Stimulated activated CD4-positive, alpha-beta T cell treated with anti-CD3 and anti-CD28 coated beads, Interleukin-2, amount 100 ng/mL, for 48 hours (primary cell): ENCODE measurements around the gene UBQLN4.
"Not testable (repeated sequence)": the region's sequence is repeated elsewhere in the genome, so short reads cannot be mapped to it uniquely, and the experiment has no call there.

ENCODE experiments used
- DNase-seq, 2 donors: peaks; one replicate each; pipeline ENCODE4 v3.0.0-alpha.2; 2020

UBQLN4 gene

DNA sequence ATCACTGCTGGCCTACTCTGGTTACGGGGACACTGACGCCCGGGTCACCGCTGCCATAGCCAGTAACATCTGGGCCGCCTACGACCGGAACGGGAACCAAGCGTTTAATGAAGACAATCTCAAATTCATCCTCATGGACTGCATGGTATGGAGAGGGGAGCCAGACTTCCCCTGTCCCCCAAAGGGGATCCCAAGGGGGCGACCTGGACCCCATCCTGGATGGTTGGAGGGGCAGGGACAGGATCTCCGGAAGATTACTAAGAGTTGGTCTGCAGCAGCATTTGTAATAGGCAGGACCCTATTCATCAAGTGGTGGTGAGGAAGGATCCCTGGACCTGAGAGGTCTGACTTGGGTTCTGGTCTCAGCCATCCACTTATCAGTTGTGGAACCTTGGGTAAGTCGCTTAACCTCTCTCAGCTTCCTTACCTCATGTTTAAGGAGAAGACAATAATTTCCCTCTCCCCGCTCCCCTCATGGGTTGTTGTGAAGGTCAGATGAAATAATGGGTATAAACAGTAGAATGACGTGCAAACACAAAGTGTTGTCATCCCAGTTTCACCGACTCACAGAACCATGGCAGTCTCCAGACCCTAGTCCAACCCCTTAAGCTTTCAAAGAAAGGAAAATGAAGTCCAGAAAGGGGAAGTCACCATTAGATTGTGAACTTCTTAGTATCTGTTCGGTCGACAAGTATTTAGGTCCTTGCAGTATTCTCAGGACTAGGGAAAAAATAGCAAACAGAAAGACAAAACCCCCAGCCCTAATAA, 1.9 kb upstream of the UBQLN4 start:
- peak in 1 of 2 donors; percentile 8 for DNase-seq

DNA sequence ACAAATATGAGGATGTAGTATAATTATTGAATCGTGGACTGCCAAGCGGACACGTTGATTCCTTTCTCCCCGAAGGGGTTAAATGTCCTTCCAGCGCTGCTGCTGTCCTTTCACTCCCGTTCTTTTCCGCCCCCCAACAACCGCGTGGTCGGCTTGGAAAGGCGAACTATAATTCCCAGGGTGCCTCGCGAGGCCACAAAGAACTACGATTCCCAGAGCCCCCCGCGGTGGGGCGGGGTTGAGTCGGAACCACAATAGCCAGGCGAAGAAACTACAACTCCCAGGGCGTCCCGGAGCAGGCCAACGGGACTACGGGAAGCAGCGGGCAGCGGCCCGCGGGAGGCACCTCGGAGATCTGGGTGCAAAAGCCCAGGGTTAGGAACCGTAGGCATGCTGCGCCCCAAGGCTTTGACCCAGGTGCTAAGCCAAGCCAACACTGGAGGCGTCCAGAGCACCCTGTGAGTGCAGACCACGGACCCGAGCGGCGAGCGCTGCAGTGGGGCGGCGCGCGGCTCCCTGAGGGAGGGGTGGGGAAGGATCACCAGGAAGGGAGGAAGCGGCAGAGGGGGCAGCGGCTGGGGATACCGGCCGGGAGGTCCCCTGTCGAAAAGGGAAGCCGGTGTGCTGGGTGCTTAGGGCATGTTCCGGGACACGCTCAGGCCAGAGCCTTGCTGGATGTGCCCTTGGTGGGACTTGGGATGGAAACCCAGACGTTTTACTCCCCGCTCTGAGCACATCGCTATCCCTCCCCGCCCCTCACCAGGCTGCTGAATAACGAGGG, 1.1 kb upstream of the UBQLN4 start, which contains the start of gene LAMTOR2:
Gene LAMTOR2 (plus strand): TSS at position 283 of the 781 bp plus-strand sequence. CDS start 108 bp downstream, at position 391.
- peak; percentile 93 to 94 for DNase-seq

GRCh38 chr1:156052862-156053767, 483 bp downstream of the UBQLN4 start:
- DNase-seq: peak; percentile 52 to 63

GRCh38 chr1:156051011-156051725, 2.4 kb downstream of the UBQLN4 start:
- no peak for DNase-seq

DNA sequence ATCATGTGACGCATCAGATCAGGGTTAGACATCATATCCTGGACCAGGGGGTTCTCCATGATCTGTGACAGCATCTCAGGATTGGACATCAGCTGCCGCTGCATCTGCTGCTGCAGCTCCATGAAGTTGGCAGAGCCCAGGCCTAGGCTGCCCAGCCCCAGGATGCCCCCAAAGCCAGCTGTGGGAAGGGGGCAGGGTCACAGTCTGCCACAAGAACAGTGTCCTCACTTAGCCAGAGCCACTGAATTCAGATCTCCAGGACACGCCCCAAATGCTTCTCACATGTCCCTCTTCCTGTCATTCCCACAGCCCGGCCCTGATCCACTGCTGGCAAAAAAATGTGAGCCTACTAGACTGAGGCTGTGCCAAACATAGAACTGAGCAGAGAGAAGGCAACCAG, 3.2 kb downstream of the UBQLN4 start:
- no peak for DNase-seq

DNA sequence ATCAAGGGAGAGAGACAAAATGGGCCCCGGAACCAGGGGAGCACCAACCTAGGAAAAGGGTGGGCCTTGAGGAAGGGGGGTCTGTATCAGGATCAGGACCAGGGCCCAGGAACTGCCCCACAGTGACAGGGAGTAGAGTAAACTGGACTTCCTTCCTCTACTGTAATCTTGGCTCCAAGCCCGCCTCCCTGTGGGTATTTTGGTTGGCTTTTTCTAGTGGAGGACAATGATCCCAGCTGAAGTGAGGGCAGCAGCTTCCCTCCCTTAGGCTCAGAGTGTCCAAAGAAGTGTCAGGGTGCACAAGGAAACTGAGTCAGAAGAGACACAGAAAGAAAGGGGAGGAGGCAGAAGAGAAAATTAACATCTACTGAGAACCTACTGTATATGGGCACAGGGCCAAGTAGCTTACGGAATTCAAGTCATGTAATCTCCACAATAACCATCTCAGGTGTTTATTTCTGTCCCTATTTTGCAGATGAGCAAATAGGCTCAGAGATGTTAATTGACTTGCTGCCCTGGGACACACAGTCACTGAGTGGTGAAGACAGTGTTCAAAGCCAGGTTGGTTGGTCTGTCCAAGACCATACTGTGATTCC, 4.8 kb downstream of the UBQLN4 start:
- DNase-seq: no peak

- DNase-seq: no peak
Measured at GRCh38 chr1:156045076-156045475, 8.5 kb downstream of the UBQLN4 start.

GRCh38 chr1:156042828-156043227, 10.8 kb downstream of the UBQLN4 start:
- DNase-seq: no peak

DNA sequence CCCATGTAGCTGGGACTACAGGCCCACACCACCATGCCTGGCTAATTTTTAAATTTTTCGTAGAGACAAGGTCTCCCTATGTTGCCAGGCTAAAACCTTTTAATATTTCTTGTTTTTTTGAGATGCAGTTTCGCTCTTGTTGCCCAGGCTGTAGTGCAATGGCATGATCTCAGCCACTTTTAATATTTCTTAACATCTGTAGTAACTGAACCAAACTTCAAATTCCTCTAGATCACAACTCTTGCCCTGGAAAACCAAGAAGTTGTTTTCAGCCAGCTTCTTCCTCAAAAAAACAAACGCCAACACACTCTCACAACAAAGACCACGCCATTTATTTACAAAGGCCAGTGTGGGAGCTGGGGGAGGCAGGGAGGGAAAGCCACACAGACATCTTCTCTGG, 18.6 kb downstream of the UBQLN4 start:
- not testable (repeated sequence) for DNase-seq

- no peak for DNase-seq
Measured at GRCh38 chr1:156033011-156033410, 20.6 kb downstream of the UBQLN4 start.

DNA sequence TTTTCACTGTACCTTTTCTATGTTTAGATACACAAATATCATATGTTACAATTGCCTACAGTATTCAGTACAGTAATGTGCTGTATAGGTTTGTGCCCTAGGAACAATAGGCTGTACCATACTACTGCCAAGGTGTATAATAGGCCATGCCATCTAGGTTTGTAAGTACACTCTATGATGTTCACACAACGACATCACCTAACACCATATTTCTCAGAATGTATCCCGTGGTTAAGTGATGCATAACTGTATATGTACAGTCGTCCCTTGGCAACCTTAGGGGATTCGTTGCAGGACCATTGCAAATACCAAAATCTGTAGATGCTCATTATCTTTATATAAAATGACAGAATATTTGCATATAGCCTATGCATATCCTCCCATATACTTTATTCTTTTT, 27.0 kb downstream of the UBQLN4 start:
- DNase-seq: no peak

- DNase-seq: peak in 1 of 2 donors; percentile 27
Measured at GRCh38 chr1:156025876-156026275, 27.7 kb downstream of the UBQLN4 start.

DNA sequence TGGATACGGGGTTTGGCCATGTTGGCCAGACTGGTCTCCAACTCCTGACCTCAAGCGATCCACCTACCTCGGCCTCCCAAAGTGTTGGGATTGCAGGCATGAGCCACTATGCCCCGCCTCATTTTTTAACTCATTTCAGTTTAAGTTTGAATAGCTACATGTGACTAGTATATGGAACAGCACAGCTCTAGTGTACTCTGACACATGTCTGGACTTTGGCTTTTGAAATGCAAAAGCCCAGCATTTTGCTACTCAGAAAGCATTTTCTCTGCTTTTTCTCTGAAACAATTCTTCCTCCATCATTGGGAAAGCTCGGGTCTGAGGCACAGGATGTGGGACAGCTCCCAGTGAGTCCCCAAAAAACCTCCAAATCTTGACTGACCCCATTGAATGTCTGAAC, 28.8 kb downstream of the UBQLN4 start:
- DNase-seq: no peak

DNA sequence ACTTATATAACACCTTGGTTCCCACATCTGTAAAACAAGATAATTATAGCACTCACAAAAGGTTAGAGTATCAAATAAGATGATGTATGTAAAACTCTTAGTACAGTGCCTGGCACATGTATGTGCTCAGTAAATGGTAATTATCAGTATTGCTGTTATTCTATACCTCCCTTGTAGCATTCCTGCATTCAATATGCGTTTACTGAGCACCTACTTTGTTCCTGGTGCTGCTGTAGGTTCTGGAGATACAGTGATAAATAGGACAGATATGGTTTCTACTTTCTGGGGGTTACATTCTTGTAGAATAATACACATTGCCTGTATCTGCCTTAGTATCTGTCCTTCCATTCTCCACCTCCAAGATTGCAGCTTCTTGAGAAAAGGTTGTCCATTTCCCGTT, 31.6 kb downstream of the UBQLN4 start:
- no peak for DNase-seq

GRCh38 chr1:156021093-156021428, 32.5 kb downstream of the UBQLN4 start:
- DNase-seq: no peak

GRCh38 chr1:156020293-156021092, 33.1 kb downstream of the UBQLN4 start, which contains the start of gene SSR2:
Gene SSR2 (minus strand): TSS chr1:156020951. CDS start chr1:156020167, 784 bp downstream.
- peak; percentile 71 to 73 for DNase-seq

DNA sequence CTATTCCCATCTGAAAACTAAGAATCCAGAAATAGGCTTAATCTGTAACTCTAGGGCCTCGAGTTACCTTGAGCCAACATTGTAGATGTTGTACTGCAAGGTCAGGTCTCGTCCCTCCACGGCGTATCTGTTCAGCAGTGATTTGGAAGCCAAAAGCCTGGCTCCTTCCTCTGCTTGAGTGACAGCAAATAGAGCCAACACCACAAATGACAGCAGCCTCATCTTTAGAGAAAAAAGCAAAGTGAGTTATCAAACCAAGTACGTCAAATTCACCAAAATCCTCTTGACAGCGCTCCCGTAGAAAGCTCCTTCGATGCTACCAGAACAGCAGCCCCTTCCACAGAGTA, 33.7 kb downstream of the UBQLN4 start:
- no peak for DNase-seq

- no peak for DNase-seq
Measured at GRCh38 chr1:156014829-156015228, 38.8 kb downstream of the UBQLN4 start.

GRCh38 chr1:156012051-156012817, 41.4 kb downstream of the UBQLN4 start:
- no peak for DNase-seq

GRCh38 chr1:156009404-156009803, 44.2 kb downstream of the UBQLN4 start:
- no peak for DNase-seq
